Pancreas (tissue), 10 donors: ENCODE data around the gene MYO18A. TPM values are rescaled to one million over a fixed set of nuclear protein-coding genes. Genes with fewer than 3 reads are reported as not detected.

Source experiments
- ATAC-seq, 4 donors: fragments of 200-7000 bp; cut with Tn5 transposase; one replicate each; pipeline versions ENCODE4 v1.8.0 to v1.9.1; 2020; ENCODE audit warnings: mild to moderate bottlenecking in 4 of 4, moderate library complexity in 4 of 4
- DNase-seq, 6 donors: peaks; one replicate each; pipeline ENCODE4 v3.0.0-alpha.2; 2020
- FAIRE-seq: peaks from 2 replicates; lab custom pipeline; 2012; peaks lifted over from hg19 to GRCh38; lab: Jason Lieb, UNC
- H3K27ac ChIP-seq, 4 donors: fragments of 200-600 bp; sonication (generic); 1 replicate in 3 of 4; 2 replicates in 1 of 4; pipeline versions ENCODE4 v1.5.0 to v1.8.0; 2020
- H3K27me3 ChIP-seq, 4 donors: fragments of 200-600 bp; one replicate each; pipeline ENCODE4 v1.8.0; 2021
- H3K36me3 ChIP-seq, 3 donors: fragments of 200-600 bp; sonication (generic) in 1 of 3; one replicate each; pipeline versions ENCODE4 v1.5.0 to v1.8.0; 2020 to 2021
- H3K4me1 ChIP-seq, 3 donors: fragments of 200-600 bp; one replicate each; pipeline ENCODE4 v1.8.0; 2021
- H3K4me3 ChIP-seq, 4 donors: fragments of 200-600 bp; sonication (generic) in 2 of 4; one replicate each; pipeline versions ENCODE4 v1.5.0 to v1.8.0; 2020 to 2021
- H3K9me3 ChIP-seq, 4 donors: fragments of 200-600 bp; one replicate each; pipeline ENCODE4 v1.8.0; 2021
- CTCF ChIP-seq, 4 donors: fragments of 200-600 bp; sonication (generic) in 3 of 4; IDR thresholded peaks; one replicate each; pipeline versions ENCODE4 v1.5.0 to v1.8.0; 2021; ENCODE audit warnings: antibody characterized with exemption in 4 of 4
- WGBS, 2 donors: extraction: QIAGEN DNeasy Blood & Tissue Kit; methylation state at CpG; one replicate each; pipeline ENCODE4 v1.1.7; 2013; 5-methylcytosine and 5-hydroxymethylcytosine counted together
- intact Hi-C, 3 donors: fragments of 100-400 bp; cut with DNase I; formaldehyde crosslinking; loops; one replicate each; pipeline versions ENCODE4 v1.11.1 to v1.14.2; 2022
- polyA plus RNA-seq, 2 donors: library from polyadenylated mRNA; stranded (reverse); fragments of 200-250 nt; gene quantifications; one replicate each; pipeline ENCODE4 v1.2.3, GENCODE V29; 2013
- total RNA-seq, 6 donors: library from RNA; stranded (reverse); fragmentation: NEBNext Ultra II Directional in 4 of 6; extraction: Animal tissue kit (Norgen Biotek cat#: 25700) in 4 of 6; gene quantifications; one replicate each; pipeline versions ENCODE4 v1.2.1 to v1.2.4, GENCODE V29; 2021 to 2023
- donor health status: healthy with polysubstance abuse.
- donor health status: DM: no; HTN: no; CAD: no; lungs with moderate emphysema.
- donor health status: DM: no; HTN: no; CAD: no.
- donor health status: control.
- donor health status: control.
- donor health status: Bipolar disorder and iron deficiency.
- donor health status: DM: yes; HTN: yes; CAD: no.
- donor health status: DM: no; HTN: no; CAD: no.
- donor health status: DM: no; HTN: no; CAD: no.
- donor health status: DM: yes; HTN: yes; CAD: no.

MYO18A gene
- total and polyA plus RNA-seq, 8 donors = 21.3 to 85.3 (median 33.5) TPM

DNA sequence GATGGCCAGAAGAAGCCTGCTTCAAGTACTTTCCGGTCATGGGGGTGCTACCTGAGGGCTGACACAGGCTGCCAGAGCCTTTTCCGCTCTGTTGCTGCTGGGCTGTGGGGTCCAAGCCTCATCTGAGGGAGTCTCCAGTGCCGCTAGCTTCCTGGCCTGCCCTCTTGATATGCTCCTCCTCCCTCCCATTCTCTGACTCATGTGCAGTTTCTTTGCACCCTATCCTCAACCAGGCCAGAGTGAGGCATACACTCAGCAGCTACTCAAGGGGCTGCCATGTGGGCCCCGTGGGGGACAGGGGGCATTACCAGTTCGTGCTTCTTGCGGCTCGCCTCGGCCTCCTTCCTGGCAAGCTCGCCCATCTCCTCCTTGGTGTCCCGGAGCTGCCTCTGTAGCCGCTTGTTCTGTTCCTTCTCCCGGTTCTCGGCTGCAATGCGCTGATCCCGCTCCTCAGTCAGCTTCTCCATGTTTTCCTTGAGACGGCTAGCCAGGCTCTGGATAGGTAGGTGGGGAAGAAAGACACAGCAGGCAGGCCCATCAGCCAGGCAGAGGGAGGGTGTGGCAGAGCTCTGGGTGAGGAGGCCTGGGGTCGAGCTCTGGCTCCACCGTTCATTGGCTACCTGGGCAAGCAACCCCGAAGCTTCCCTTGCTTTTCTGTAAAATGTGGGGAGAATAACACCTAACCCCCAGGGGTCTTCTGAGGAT, 93.4 kb downstream of the MYO18A start:
- Histone ChIP-seq H3K27me3 (no peaks in the 10 kb centered on the region), H3K4me1 (no peaks in the 10 kb centered on the region), H3K27ac (no peak overlapping the region), H3K9me3 (no peaks in the 10 kb centered on the region), H3K4me3 (no peak overlapping the region), H3K36me3 (peaks cover 6 to 71% (median 23%) of the 10 kb centered on the region in 3 donors)
- no peak for DNase-seq
- TF ChIP-seq CTCF (IDR thresholded peaks at IDR 0.05) = no peak
- ATAC-seq = no peak
- intact Hi-C loops = no loop called here
- no peak for FAIRE-seq
- WGBS, 2 donors = 94% methylated on average over 19 of the region's 19 CpGs

DNA sequence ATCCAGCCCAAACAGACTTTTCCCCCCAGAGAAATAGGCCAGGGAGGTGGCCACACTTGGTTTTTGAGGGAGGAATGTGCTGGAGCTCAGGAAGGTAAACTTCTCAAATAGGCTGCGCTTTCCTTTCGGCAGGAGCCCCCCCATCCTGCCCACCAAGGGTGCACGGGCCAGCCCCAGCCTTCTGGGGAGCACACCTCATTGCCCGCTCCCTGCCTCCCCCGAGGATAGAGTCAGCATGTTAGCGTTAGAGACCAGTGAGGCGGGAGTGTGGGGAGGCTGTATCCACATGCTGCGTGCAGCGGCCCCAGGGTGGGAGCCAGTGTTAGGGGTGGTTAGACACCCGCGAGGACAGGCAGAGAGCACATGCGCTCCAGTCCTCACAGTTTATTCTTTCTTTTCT, 95.0 kb downstream of the MYO18A start:
- Histone ChIP-seq H3K4me3 (no peak overlapping the region), H3K36me3 (peaks cover 5 to 63% (median 22%) of the 10 kb centered on the region in 3 donors), H3K27me3 (no peaks in the 10 kb centered on the region), H3K4me1 (no peaks in the 10 kb centered on the region), H3K27ac (no peak overlapping the region), H3K9me3 (no peaks in the 10 kb centered on the region)
- intact Hi-C loops = no loop called here
- 89 to 92% methylated on average over 12 of the region's 12 CpGs for WGBS, 2 donors
- TF ChIP-seq CTCF (IDR thresholded peaks at IDR 0.05) = no peak
- no peak for DNase-seq
- ATAC-seq = peak in 2 of 4 donors; percentile 5 to 47
- no peak for FAIRE-seq

DNA sequence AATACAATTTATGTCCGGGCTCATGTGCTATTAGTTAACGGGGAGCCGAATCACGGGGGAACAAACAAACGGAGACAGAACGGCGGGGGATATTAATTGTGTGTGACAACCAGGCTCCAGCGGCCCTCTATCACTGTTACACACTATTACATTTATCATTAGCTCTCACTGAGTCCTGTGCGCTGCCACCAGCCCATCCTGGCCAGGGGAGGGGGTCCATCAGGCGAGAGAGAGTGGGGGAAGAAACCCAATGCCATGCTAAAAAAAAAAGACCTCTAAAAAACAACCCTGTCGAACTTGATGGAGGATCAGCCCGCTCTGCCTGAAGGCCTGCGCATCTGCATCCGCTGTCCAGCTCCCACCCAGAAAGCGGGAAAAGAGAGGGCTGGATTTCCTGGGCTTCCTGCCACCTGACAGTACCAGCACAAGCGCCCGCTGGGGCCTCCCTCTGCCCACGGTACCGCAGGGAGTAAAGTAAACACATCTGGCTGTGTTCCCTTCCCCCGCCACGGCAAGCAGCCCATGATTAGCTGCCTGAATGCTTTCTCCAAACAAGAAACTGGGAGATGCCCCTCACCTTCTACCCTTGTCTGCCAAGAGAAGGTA, 95.6 kb downstream of the MYO18A start:
- ATAC-seq = peak in 3 of 4 donors; percentile 81 to 82 (median 82)
- 63 to 71% methylated on average over 21 of the region's 21 CpGs for WGBS, 2 donors
- no peaks in the 10 kb centered on the region for H3K27me3 ChIP-seq
- FAIRE-seq = no peak
- no peaks in the 10 kb centered on the region for H3K4me1 ChIP-seq
- peaks cover 3 to 58% (median 16%) of the 10 kb centered on the region in 3 donors for H3K36me3 ChIP-seq
- intact Hi-C loops = no loop called here
- peak in 3 of 6 donors; percentile 36 to 59 (median 52) for DNase-seq
- no peak for TF ChIP-seq CTCF (IDR thresholded peaks at IDR 0.05)
- no peaks in the 10 kb centered on the region for H3K9me3 ChIP-seq
- H3K4me3 ChIP-seq = no peak overlapping the region
- H3K27ac ChIP-seq = no peak overlapping the region

GRCh38 chr17:29080965-29081364, 99.2 kb downstream of the MYO18A start:
- no peaks in the 10 kb centered on the region for H3K9me3 ChIP-seq
- no peak for DNase-seq
- ATAC-seq = no peak
- no peak for TF ChIP-seq CTCF (IDR thresholded peaks at IDR 0.05)
- no peaks in the 10 kb centered on the region for H3K27me3 ChIP-seq
- peaks cover 1 to 22% (median 3%) of the 10 kb centered on the region in 3 donors for H3K36me3 ChIP-seq
- intact Hi-C loops = no loop called here
- 89 to 92% methylated on average over 14 of the region's 14 CpGs for WGBS, 2 donors
- no peak for FAIRE-seq
- H3K4me1 ChIP-seq = no peaks in the 10 kb centered on the region
- H3K27ac ChIP-seq = no peak overlapping the region
- no peak overlapping the region for H3K4me3 ChIP-seq

- Histone ChIP-seq H3K4me1 (no peaks in the 10 kb centered on the region), H3K27ac (no peak overlapping the region), H3K27me3 (no peaks in the 10 kb centered on the region), H3K36me3 (peaks cover 0 to 16% (median 0%) of the 10 kb centered on the region in 3 donors), H3K4me3 (no peak overlapping the region), H3K9me3 (no peaks in the 10 kb centered on the region)
- whole genome bisulfite sequencing, 2 donors = 96% methylated on average over 29 to 33 of the region's 33 CpGs
- no peak for FAIRE-seq
- ATAC-seq = no peak
- DNase-seq = no peak
- TF ChIP-seq CTCF (IDR thresholded peaks at IDR 0.05) = no peak
- intact Hi-C loops = no loop called here
Measured at GRCh38 chr17:29080323-29080722, 99.9 kb downstream of the MYO18A start.
